Effector memory CD4-positive, alpha-beta T cell (primary cell): ENCODE data around the gene PRSS2.
"Not testable (repeated sequence)": the region's sequence is repeated elsewhere in the genome, so short reads cannot be mapped to it uniquely, and the experiment has no call there.

Experiments
- DNase-seq, 3 donors: peaks; one replicate each; pipeline ENCODE4 v3.0.0-alpha.2; 2020
- H3K27ac ChIP-seq: 2 replicates; pipeline ENCODE4 v1.7.0; 2013; ENCODE audit warnings: mild to moderate bottlenecking, low read length, moderate library complexity; ENCODE audit not compliant: insufficient read depth, poor library complexity, severe bottlenecking
- H3K27me3 ChIP-seq: replicated peaks from 2 replicates; pipeline ENCODE4 v1.7.0; 2013; ENCODE audit warnings: mild to moderate bottlenecking, low read length; ENCODE audit not compliant: insufficient read depth, control insufficient read depth, poor library complexity, severe bottlenecking
- H3K36me3 ChIP-seq: 2 replicates; pipeline ENCODE4 v1.7.0; 2013; ENCODE audit warnings: mild to moderate bottlenecking, low read length, moderate library complexity; ENCODE audit not compliant: control insufficient read depth, insufficient read depth
- H3K4me1 ChIP-seq: 2 replicates; pipeline ENCODE4 v1.7.0; 2013; ENCODE audit warnings: low read length, mild to moderate bottlenecking; ENCODE audit not compliant: control insufficient read depth, insufficient read depth, poor library complexity, severe bottlenecking
- H3K4me3 ChIP-seq: 2 replicates; pipeline ENCODE4 v1.7.0; 2013; ENCODE audit warnings: low read length, low read depth, mild to moderate bottlenecking; ENCODE audit not compliant: insufficient read depth, poor library complexity, severe bottlenecking
- H3K9me3 ChIP-seq: 2 replicates; pipeline ENCODE4 v1.7.0; 2013; ENCODE audit warnings: mild to moderate bottlenecking, low read length, moderate library complexity; ENCODE audit not compliant: control insufficient read depth

PRSS2 gene

GRCh38 chr7:142773937-142774744 lies 3.4 kb downstream of the PRSS2 start:
- no peak for DNase-seq
- no peaks in the 10 kb centered on the region for H3K4me1 ChIP-seq
- H3K36me3 ChIP-seq, result no peaks in the 10 kb centered on the region
- H3K4me3 ChIP-seq, result no peak overlapping the region
- H3K27ac ChIP-seq, result no peak overlapping the region
- H3K27me3 ChIP-seq, result no peaks in the 10 kb centered on the region
- no peaks in the 10 kb centered on the region for H3K9me3 ChIP-seq

- no peaks in the 10 kb centered on the region for H3K9me3 ChIP-seq
- no peaks in the 10 kb centered on the region for H3K4me1 ChIP-seq
- H3K36me3 ChIP-seq, result no peaks in the 10 kb centered on the region
- no peak overlapping the region for H3K4me3 ChIP-seq
- no peak overlapping the region for H3K27ac ChIP-seq
- no peak for DNase-seq
- H3K27me3 ChIP-seq, result no peaks in the 10 kb centered on the region
These were observed 4.1 kb downstream of the PRSS2 start for GRCh38 chr7:142774826-142775225.

GRCh38 chr7:142775351-142776115 lies 4.8 kb downstream of the PRSS2 start:
- H3K36me3 ChIP-seq, DNase-seq, H3K27me3 ChIP-seq, H3K4me3 ChIP-seq, H3K4me1 ChIP-seq, H3K9me3 ChIP-seq, H3K27ac ChIP-seq: not testable (repeated sequence)

- no peaks in the 10 kb centered on the region for H3K4me1 ChIP-seq
- H3K4me3 ChIP-seq, result no peak overlapping the region
- H3K9me3 ChIP-seq, result no peaks in the 10 kb centered on the region
- no peak for DNase-seq
- no peaks in the 10 kb centered on the region for H3K36me3 ChIP-seq
- H3K27ac ChIP-seq, result no peak overlapping the region
- H3K27me3 ChIP-seq, result no peaks in the 10 kb centered on the region
These were observed 5.6 kb downstream of the PRSS2 start for GRCh38 chr7:142776206-142776844.

- not testable (repeated sequence) for H3K4me3 ChIP-seq, H3K27ac ChIP-seq, H3K27me3 ChIP-seq, H3K36me3 ChIP-seq, DNase-seq, H3K4me1 ChIP-seq, H3K9me3 ChIP-seq
These were observed 6.1 kb downstream of the PRSS2 start for GRCh38 chr7:142776845-142777225.

- H3K4me3 ChIP-seq, result no peak overlapping the region
- H3K9me3 ChIP-seq, result no peaks in the 10 kb centered on the region
- no peaks in the 10 kb centered on the region for H3K4me1 ChIP-seq
- H3K36me3 ChIP-seq, result no peaks in the 10 kb centered on the region
- H3K27me3 ChIP-seq, result no peaks in the 10 kb centered on the region
- no peak overlapping the region for H3K27ac ChIP-seq
- no peak for DNase-seq
These were observed 6.5 kb downstream of the PRSS2 start for GRCh38 chr7:142777318-142777717.

- Histone ChIP-seq H3K9me3 (no peaks in the 10 kb centered on the region), H3K36me3 (no peaks in the 10 kb centered on the region), H3K27me3 (no peaks in the 10 kb centered on the region), H3K4me3 (peak overlapping the region; percentile 39), H3K27ac (peak overlapping the region; percentile 90), H3K4me1 (no peaks in the 10 kb centered on the region)
- peak; percentile 47 to 73 (median 58) for DNase-seq
These were observed 12.4 kb downstream of the PRSS2 start for GRCh38 chr7:142782922-142783900.

- no peaks in the 10 kb centered on the region for H3K36me3 ChIP-seq
- no peak overlapping the region for H3K4me3 ChIP-seq
- H3K27me3 ChIP-seq, result no peaks in the 10 kb centered on the region
- DNase-seq, result no peak
- no peaks in the 10 kb centered on the region for H3K4me1 ChIP-seq
- H3K27ac ChIP-seq, result peak overlapping the region; percentile 90
- no peaks in the 10 kb centered on the region for H3K9me3 ChIP-seq
These were observed 13.3 kb downstream of the PRSS2 start for GRCh38 chr7:142784096-142784495.

GRCh38 chr7:142784716-142785115 lies 13.9 kb downstream of the PRSS2 start:
- H3K4me3 ChIP-seq, result no peak overlapping the region
- H3K9me3 ChIP-seq, result no peaks in the 10 kb centered on the region
- H3K4me1 ChIP-seq, result no peaks in the 10 kb centered on the region
- DNase-seq, result no peak
- no peaks in the 10 kb centered on the region for H3K36me3 ChIP-seq
- peak overlapping the region; percentile 90 for H3K27ac ChIP-seq
- no peaks in the 10 kb centered on the region for H3K27me3 ChIP-seq
